Esophagus squamous epithelium (tissue), 5 donors: Measurements from ENCODE around the gene MXI1. TPM values are rescaled to one million over a fixed set of nuclear protein-coding genes. Genes with fewer than 3 reads are reported as not detected.
"Not testable (repeated sequence)": the region's sequence is repeated elsewhere in the genome, so short reads cannot be mapped to it uniquely, and the experiment has no call there.

Experiments used
- DNase-seq: peaks from one replicate; lab custom pipeline; 2025; lab: John Stamatoyannopoulos, UW
- H3K27ac ChIP-seq, 4 donors: fragments of 200-600 bp; sonication (generic); one replicate each; pipeline ENCODE4 v1.5.1; 2016 to 2019; ENCODE audit warnings: mild to moderate bottlenecking in 1 of 4
- H3K27me3 ChIP-seq, 4 donors: fragments of 200-600 bp; sonication (generic); 1 replicate in 3 of 4; 2 replicates in 1 of 4; pipeline versions ENCODE4 v1.5.1 to v1.6.0; 2017 to 2021; ENCODE audit warnings: antibody characterized with exemption in 1 of 4
- H3K36me3 ChIP-seq, 3 donors: fragments of 200-600 bp; sonication (generic); one replicate each; pipeline ENCODE4 v1.5.1; 2016 to 2019
- H3K4me1 ChIP-seq, 3 donors: fragments of 200-600 bp; sonication (generic); one replicate each; pipeline ENCODE4 v1.5.1; 2017 to 2019
- H3K4me3 ChIP-seq, 4 donors: fragments of 200-600 bp; sonication (generic); 1 replicate in 3 of 4; 2 replicates in 1 of 4; pipeline ENCODE4 v1.5.1; 2016 to 2019; ENCODE audit warnings: mild to moderate bottlenecking in 2 of 4, moderate library complexity in 1 of 4
- H3K9me3 ChIP-seq, 3 donors: fragments of 200-600 bp; sonication (generic); one replicate each; pipeline ENCODE4 v1.5.1; 2016 to 2019
- POLR2A ChIP-seq, 4 donors: fragments of 450-650 bp; IDR thresholded peaks; one replicate each; pipeline ENCODE4 v1.6.1; 2017; ENCODE audit warnings: antibody characterized with exemption in 4 of 4, mild to moderate bottlenecking in 4 of 4, moderate library complexity in 3 of 4
- WGBS, 2 donors: methylation state at CpG; one replicate each; pipeline ENCODE4 v1.1.5; 2018; 5-methylcytosine and 5-hydroxymethylcytosine counted together
- intact Hi-C: fragments of 100-400 bp; cut with DNase I; formaldehyde crosslinking; loops from one replicate; pipeline ENCODE4 v1.15.0; 2022
- total RNA-seq, 4 donors: library from RNA; depleted of rRNA; stranded (reverse); fragments of >200 nt; gene quantifications; one replicate each; pipeline ENCODE4 v1.1.0, GENCODE V29; 2016
- TF ChIP-seq, protein P1 (sequence below), 6 experiments: fragments of 450-650 bp in 4 of 6; fragments of 200-600 bp in 2 of 6; sonication (generic) in 2 of 6; IDR thresholded peaks; one replicate each; pipeline ENCODE4 v1.5.1; 2016 to 2019; ENCODE audit warnings: antibody characterized with exemption in 6 of 6, mild to moderate bottlenecking in 4 of 6, moderate library complexity in 4 of 6
- donor health status: DM: yes; HTN: yes; CAD: no.

MXI1 gene
- total RNA-seq, 4 donors from 2014 or later = 16.0 to 53.2 (median 35.0) TPM

DNA sequence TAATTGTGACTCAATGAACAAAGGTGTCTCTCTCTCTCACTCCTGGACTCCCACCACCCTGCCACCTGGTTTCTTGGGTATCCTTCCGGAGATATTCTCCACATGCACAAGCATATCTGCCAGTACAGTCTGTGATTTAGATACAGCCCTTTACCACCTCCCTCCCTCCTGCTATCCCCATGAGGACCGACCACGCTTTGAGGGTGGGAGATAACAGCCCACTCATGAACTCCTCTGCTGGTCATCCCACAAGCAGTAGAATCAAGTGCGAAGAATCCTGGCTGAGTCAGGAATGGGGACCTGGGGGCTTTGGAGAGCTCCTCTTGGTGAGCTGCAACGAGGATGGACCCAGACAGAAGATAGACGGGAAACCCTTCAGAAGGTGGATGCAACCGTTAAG, 28.2 kb upstream of the MXI1 start:
- Histone ChIP-seq H3K36me3 (no peaks in the 10 kb centered on the region), H3K27me3 (peaks cover 0 to 9% (median 0%) of the 10 kb centered on the region in 4 donors), H3K4me1 (no peaks in the 10 kb centered on the region), H3K4me3 (no peak overlapping the region), H3K27ac (no peak overlapping the region), H3K9me3 (no peaks in the 10 kb centered on the region)
- intact Hi-C loops = no loop called here
- no peak for DNase-seq
- TF ChIP-seq POLR2A (IDR thresholded peaks at IDR 0.05) = no peak
- TF ChIP-seq, protein P1, sequence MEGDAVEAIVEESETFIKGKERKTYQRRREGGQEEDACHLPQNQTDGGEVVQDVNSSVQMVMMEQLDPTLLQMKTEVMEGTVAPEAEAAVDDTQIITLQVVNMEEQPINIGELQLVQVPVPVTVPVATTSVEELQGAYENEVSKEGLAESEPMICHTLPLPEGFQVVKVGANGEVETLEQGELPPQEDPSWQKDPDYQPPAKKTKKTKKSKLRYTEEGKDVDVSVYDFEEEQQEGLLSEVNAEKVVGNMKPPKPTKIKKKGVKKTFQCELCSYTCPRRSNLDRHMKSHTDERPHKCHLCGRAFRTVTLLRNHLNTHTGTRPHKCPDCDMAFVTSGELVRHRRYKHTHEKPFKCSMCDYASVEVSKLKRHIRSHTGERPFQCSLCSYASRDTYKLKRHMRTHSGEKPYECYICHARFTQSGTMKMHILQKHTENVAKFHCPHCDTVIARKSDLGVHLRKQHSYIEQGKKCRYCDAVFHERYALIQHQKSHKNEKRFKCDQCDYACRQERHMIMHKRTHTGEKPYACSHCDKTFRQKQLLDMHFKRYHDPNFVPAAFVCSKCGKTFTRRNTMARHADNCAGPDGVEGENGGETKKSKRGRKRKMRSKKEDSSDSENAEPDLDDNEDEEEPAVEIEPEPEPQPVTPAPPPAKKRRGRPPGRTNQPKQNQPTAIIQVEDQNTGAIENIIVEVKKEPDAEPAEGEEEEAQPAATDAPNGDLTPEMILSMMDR (IDR thresholded peaks at IDR 0.05) = no peak
- WGBS, 2 donors = 80 to 88% methylated on average over 5 to 7 of the region's 7 CpGs

DNA sequence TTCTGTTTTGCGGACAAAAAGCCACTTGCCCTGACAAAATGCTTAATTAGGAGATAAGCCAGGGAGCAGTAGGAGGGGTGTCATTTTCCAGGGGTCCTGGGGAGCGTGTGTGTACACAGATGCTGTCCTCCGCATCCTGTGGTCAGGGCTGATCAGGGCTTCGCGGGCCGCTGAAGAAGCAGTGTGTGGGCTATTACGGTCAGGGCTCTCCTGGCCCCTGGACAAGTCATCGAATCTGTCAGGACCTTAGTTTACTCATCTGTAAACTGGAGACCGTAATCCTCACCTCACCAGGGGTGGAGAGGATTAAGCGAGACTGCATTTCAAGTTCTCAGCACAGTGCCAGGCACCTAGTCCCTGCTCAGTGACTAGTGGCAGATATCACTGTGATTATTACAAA, 26.0 kb upstream of the MXI1 start:
- intact Hi-C loops = no loop called here
- H3K4me1 ChIP-seq = no peaks in the 10 kb centered on the region
- H3K27ac ChIP-seq = no peak overlapping the region
- TF ChIP-seq POLR2A (IDR thresholded peaks at IDR 0.05) = no peak
- TF ChIP-seq, protein P1 (IDR thresholded peaks at IDR 0.05) = no peak
- H3K36me3 ChIP-seq = no peaks in the 10 kb centered on the region
- no peaks in the 10 kb centered on the region for H3K27me3 ChIP-seq
- no peaks in the 10 kb centered on the region for H3K9me3 ChIP-seq
- no peak overlapping the region for H3K4me3 ChIP-seq
- 80 to 82% methylated on average over 9 to 10 of the region's 10 CpGs for WGBS, 2 donors
- no peak for DNase-seq

GRCh38 chr10:110181911-110182310, 25.5 kb upstream of the MXI1 start:
- no peaks in the 10 kb centered on the region for H3K36me3 ChIP-seq
- intact Hi-C loops = no loop called here
- no peaks in the 10 kb centered on the region for H3K4me1 ChIP-seq
- 69 to 74% methylated on average over 5 of the region's 5 CpGs for WGBS, 2 donors
- TF ChIP-seq, protein P1 (IDR thresholded peaks at IDR 0.05) = no peak
- TF ChIP-seq POLR2A (IDR thresholded peaks at IDR 0.05) = no peak
- H3K27ac ChIP-seq = no peak overlapping the region
- no peak for DNase-seq
- H3K9me3 ChIP-seq = no peaks in the 10 kb centered on the region
- H3K27me3 ChIP-seq = no peaks in the 10 kb centered on the region
- no peak overlapping the region for H3K4me3 ChIP-seq

DNA sequence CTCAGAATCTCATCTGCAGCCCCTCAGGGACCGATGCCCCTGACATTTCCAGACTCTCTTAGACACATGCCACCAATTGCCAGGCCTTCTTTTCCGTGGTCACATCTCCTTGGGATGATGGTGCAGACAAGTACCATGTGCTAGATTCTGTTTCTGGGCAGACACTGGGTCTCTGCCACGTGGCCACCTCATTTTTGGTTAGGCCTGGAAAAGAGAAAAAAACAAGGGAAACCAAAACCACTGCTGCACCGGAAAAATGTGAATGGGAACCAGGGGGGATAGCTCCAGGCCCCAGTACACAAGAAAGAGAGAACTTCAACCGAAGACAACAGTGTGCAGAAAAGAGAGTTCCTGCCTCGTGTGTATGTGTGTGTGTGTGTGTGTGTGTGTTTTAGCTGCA, 23.0 kb upstream of the MXI1 start:
- H3K36me3 ChIP-seq = no peaks in the 10 kb centered on the region
- DNase-seq = no peak
- no peaks in the 10 kb centered on the region for H3K27me3 ChIP-seq
- H3K9me3 ChIP-seq = no peaks in the 10 kb centered on the region
- intact Hi-C loops = no loop called here
- TF ChIP-seq, protein P1 (IDR thresholded peaks at IDR 0.05) = no peak
- no peak for TF ChIP-seq POLR2A (IDR thresholded peaks at IDR 0.05)
- no peak overlapping the region for H3K4me3 ChIP-seq
- H3K4me1 ChIP-seq = peaks cover 0 to 4% (median 2%) of the 10 kb centered on the region in 3 donors
- H3K27ac ChIP-seq = no peak overlapping the region
- 53 to 62% methylated on average over 6 of the region's 6 CpGs for WGBS, 2 donors

DNA sequence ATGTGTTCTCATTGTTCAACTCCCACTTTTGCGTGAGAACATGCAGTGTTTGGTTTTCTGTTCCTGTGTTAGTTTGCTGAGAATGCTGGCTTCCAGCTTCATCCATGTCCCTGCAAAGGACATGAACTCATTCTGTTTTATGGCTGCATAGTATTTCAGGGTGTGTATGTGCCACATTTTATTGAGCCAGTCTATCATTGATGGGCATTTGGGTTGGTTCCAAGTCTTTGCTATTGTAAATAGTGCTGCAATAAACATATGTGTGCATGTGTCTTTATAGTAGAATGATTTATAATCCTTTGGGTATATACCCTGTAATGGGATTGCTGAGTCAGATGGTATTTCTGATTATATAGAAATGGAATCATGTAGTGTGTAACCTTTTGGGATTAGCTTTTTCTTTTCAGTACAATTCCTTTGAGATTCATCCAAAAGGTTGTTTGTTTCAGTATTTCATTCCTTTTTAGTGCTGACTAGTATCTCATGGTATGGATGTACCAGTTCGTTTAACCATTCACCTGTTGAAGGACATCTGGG, 21.7 kb upstream of the MXI1 start:
- DNase-seq, H3K4me3 ChIP-seq, intact Hi-C loops, H3K36me3 ChIP-seq, H3K9me3 ChIP-seq, H3K4me1 ChIP-seq, H3K27me3 ChIP-seq, H3K27ac ChIP-seq: not testable (repeated sequence)
- 60 to 68% methylated on average over 2 of the region's 2 CpGs for WGBS, 2 donors

DNA sequence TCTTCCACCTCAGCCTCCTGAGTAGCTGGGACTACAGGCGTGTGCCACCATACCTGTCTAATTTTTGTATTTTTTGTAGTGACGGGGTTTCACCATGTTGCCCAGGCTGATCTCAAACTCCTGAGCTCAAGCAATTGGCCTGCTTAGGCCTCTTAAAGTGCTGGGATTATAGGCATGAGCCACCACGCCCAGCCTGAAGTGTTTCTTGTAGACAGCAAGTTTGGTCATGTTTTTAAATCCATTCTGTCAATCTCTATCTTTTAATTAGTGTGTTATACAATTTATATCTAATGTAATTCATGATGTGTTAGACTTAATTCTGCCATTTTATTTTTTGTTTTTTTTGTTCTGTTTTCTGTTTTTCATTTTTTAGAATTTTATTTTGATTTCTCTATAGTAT, 17.2 kb upstream of the MXI1 start:
- TF ChIP-seq, protein P1 (IDR thresholded peaks at IDR 0.05) = no peak
- no peak for TF ChIP-seq POLR2A (IDR thresholded peaks at IDR 0.05)
- Histone ChIP-seq H3K4me3 (no peak overlapping the region), H3K36me3 (no peaks in the 10 kb centered on the region), H3K9me3 (no peaks in the 10 kb centered on the region), H3K27ac (no peak overlapping the region), H3K4me1 (peaks cover 0 to 4% (median 2%) of the 10 kb centered on the region in 3 donors), H3K27me3 (peaks cover 0 to 6% (median 0%) of the 10 kb centered on the region in 4 donors)
- WGBS, 2 donors = 50 to 63% methylated on average over 3 of the region's 3 CpGs
- DNase-seq = no peak
- intact Hi-C loops = no loop called here
